Dendritic cell treated with granulocyte-macrophage colony-stimulating factor and Interleukin-4, amounts not matched to agents 40 ng/mL and 50 ng/mL, for 4 days (primary cell): ENCODE data around the gene ABCB10.
A peak's percentile ranks its signal among the peaks of the same experiment; 100 is the strongest.
"Not testable (repeated sequence)": the region's sequence is repeated elsewhere in the genome, so short reads cannot be mapped to it uniquely, and the experiment has no call there.

Experiments used
- H3K27ac Mint-ChIP-seq: one replicate; pipeline ENCODE4 v1.8.0; 2022; ENCODE audit warnings: mild to moderate bottlenecking, mixed read lengths
- H3K27me3 Mint-ChIP-seq: one replicate; pipeline ENCODE4 v1.8.0; 2022; ENCODE audit warnings: mild to moderate bottlenecking, mixed read lengths
- H3K36me3 Mint-ChIP-seq: one replicate; pipeline ENCODE4 v1.8.0; 2022; ENCODE audit warnings: low read depth, mixed read lengths
- H3K4me1 Mint-ChIP-seq: one replicate; pipeline ENCODE4 v1.8.0; 2022; ENCODE audit warnings: low read depth, mixed read lengths
- H3K4me3 Mint-ChIP-seq: one replicate; pipeline ENCODE4 v1.8.0; 2022; ENCODE audit warnings: mild to moderate bottlenecking, moderate library complexity, mixed read lengths
- H3K9me3 Mint-ChIP-seq: one replicate; pipeline ENCODE4 v1.8.0; 2022; ENCODE audit warnings: mixed read lengths
- intact Hi-C: fragments of 100-400 bp; cut with micrococcal nuclease; formaldehyde crosslinking; loops from one replicate; pipeline ENCODE4 v1.15.0; 2022

ABCB10 gene

DNA sequence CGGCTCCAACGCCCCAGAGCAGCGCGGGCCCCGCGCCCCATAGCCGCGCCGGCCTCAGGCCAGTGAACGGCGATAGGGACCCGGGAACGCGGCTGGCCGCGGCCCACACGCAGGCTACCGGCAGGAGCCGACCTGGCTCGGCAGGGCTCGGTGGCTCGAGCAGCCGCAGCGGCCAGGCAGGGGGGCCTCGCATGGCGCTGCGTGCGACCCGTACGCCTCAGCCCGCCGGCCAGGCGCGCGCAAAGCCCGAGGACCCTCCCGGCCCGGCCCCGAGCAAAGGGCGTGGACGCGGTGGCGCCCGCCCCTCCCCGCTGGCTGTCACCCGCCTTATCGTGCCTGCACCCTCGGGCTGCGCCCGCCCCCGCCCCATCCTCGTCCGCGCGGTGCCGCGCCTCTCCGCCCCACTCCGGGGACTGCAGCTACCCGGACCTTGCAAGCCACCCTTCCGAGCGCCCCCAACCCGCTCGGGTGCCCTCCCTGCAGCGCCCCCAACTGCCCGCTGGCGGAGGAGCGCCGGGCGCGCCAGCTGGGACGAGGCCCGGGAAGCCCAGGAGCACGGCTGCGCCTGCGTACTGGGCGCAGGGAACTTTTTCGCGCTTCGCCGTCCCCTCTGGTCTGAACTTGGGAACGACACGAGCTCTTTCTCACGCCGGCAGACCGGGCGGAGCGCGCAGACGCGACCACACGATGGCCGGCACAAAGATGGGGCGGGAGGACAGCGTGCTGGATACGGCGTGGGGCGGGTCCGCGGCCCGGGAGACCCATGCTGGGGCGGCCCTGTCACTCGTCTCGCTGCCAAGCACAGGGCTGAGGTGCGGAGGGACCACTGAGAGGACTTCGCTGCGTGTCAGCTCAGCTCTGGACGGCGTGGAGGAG is at the start of gene ABCB10:
ABCB10 (minus strand) TSS at position 248 of the 876 bp plus-strand sequence; CDS start at position 193, 55 bp downstream.
- H3K27ac Mint-ChIP-seq = peak within 1 kb of the TSS; percentile 86
- no peaks in the 10 kb centered on the region for H3K27me3 Mint-ChIP-seq
- H3K4me3 Mint-ChIP-seq = peak within 1 kb of the TSS; percentile 95
- peaks cover 46% of the 10 kb centered on the region for H3K4me1 Mint-ChIP-seq
- H3K9me3 Mint-ChIP-seq = no peaks in the 10 kb centered on the region
- intact Hi-C loops = loop anchor here (1.0 to 5.0 kb wide), 2 partner anchors 68 to 509 kb away; partner anchors contain the start of genes GALNT2, TAF5L and URB2
- peaks cover 18% of the 10 kb centered on the region for H3K36me3 Mint-ChIP-seq

- Mint-ChIP-seq H3K27me3 (no peaks in the 10 kb centered on the region), H3K27ac (no peak overlapping the region), H3K9me3 (no peaks in the 10 kb centered on the region), H3K4me3 (no peak overlapping the region), H3K4me1 (peaks cover 6% of the 10 kb centered on the region), H3K36me3 (peaks cover 86% of the 10 kb centered on the region)
- intact Hi-C loops = no loop called here
Measured at GRCh38 chr1:229607370-229607769, 48.9 kb upstream of the ABCB10 start.

DNA sequence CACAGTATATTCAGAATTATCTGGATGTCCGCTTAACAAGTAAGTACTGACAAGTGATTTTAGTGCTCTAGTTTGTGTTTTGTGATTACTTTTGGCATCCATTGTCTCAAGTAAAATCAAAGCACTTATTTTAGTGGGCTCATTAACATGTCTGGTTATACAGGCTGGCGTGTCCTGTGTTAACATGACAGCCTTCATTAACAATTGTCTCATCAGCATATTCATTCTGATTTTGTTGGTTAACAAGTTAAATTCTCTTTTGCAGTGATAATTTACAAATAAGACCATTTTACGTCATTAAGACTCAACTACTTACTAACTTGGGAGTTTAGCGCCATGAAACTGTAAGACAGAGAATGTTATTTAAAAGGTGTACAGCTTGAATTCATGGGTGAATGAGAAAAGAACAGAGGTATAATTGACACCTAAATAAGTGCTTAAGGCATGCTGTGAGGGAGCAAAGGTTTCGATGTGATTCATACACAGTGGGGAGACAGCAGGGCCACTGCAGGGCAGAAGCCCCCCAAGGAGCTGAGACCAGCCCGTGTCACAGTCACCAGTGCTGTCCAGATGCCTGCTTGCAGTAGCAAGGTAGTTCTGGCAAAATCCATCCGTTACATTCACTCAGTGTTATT is 45.0 kb upstream of the ABCB10 start:
- H3K27ac Mint-ChIP-seq = no peak overlapping the region
- H3K4me1 Mint-ChIP-seq = peaks cover 21% of the 10 kb centered on the region
- intact Hi-C loops = no loop called here
- H3K9me3 Mint-ChIP-seq = peaks cover 8% of the 10 kb centered on the region
- H3K27me3 Mint-ChIP-seq = no peaks in the 10 kb centered on the region
- no peak overlapping the region for H3K4me3 Mint-ChIP-seq
- H3K36me3 Mint-ChIP-seq = peaks cover 79% of the 10 kb centered on the region

GRCh38 chr1:229600229-229600628 is 41.7 kb upstream of the ABCB10 start:
- H3K4me3 Mint-ChIP-seq = no peak overlapping the region
- peaks cover 62% of the 10 kb centered on the region for H3K36me3 Mint-ChIP-seq
- H3K27ac Mint-ChIP-seq = no peak overlapping the region
- peaks cover 8% of the 10 kb centered on the region for H3K9me3 Mint-ChIP-seq
- no peaks in the 10 kb centered on the region for H3K27me3 Mint-ChIP-seq
- intact Hi-C loops = no loop called here
- peaks cover 36% of the 10 kb centered on the region for H3K4me1 Mint-ChIP-seq

DNA sequence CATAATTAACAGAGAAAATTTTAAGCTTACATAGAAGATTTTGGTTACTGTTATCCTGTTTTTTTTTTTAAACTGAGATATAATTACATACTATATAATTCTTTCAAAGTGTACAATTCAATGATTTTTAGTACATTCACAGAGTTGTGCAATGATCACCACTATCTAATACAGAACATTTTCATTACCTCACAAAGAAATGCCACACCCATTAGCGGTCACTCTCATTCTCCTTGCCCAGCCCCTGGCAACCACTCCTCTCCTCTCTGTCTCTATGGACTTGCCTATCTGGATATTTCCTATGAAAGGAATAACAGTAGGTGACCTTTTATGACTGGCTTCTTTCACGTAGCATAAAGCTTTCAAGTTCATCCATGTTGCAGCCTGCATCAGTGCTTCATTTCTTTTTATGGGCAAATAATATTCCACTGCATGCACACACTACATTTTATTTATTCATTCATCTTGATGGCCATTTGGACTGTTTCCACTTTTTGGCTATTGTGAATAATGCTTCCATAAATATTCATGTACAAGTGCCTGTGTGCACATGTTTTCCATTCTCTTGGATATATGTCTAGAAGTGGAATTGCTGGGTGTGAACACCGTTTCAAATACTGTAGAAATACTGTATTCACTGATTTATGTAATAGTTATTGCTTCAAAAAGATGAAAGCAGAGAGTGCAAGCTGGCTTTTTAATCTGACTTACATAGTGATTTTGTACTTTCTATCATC is 40.9 kb upstream of the ABCB10 start:
- intact Hi-C loops = no loop called here
- H3K27ac Mint-ChIP-seq = no peak overlapping the region
- H3K27me3 Mint-ChIP-seq = no peaks in the 10 kb centered on the region
- peaks cover 36% of the 10 kb centered on the region for H3K4me1 Mint-ChIP-seq
- H3K4me3 Mint-ChIP-seq = no peak overlapping the region
- H3K9me3 Mint-ChIP-seq = peaks cover 8% of the 10 kb centered on the region
- peaks cover 62% of the 10 kb centered on the region for H3K36me3 Mint-ChIP-seq

DNA sequence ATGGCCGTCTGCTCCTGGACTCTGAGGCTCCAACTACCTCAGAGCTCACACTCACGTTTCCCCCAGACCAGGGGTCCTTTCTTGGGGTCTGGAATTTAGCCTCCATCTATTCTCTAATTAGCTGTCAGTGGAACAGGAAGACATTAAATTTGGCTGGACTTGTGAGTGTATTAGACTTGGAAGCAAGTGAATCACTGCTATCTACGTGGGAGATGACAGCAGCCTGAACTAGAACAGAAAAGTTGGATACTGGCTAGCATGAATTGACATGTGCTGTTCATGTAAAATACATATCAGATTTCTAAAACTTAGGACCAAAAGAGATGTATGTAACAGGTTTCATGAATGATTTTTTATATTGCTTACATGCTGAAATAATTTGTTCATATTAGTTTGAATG is 39.4 kb upstream of the ABCB10 start:
- no peaks in the 10 kb centered on the region for H3K27me3 Mint-ChIP-seq
- no peak overlapping the region for H3K4me3 Mint-ChIP-seq
- no peak overlapping the region for H3K27ac Mint-ChIP-seq
- intact Hi-C loops = no loop called here
- H3K4me1 Mint-ChIP-seq = peaks cover 36% of the 10 kb centered on the region
- H3K9me3 Mint-ChIP-seq = peaks cover 8% of the 10 kb centered on the region
- peaks cover 74% of the 10 kb centered on the region for H3K36me3 Mint-ChIP-seq

DNA sequence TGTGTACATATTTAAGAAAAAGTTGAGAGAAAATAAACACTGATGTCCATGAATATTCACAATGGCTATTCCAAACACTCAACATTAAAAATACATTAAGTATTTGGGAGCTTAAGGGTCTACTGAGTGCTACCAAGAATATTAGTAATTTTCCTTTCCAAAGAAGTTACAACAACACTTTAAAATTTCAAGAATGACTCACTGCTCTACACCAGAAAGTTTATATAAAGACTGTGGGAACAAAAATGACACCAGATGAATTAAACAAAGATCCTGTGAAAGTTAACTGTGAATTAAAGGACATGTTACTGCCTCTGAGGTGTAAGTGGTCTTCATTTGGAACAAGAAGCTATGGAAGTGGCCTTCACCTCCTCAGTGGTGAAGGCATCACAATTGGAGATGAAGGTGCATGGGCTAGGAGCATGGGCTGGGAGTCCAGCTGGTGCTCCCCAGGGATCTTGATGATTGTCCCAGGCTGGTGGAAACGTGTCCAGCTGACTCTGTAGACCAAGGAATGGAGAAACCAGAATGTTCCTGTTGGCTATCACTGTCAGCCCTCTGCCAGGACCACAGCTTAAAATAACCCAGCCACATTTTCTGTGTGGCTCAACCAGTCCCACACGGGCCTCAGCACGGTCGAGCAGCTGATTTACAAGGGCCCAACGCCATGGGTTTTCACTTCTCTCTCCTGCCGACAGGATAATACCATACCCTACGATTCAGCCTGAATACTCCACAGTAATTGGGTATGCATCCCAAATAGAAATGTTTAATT is 38.6 kb upstream of the ABCB10 start:
- Mint-ChIP-seq H3K27ac (no peak overlapping the region), H3K36me3 (peaks cover 72% of the 10 kb centered on the region)
- intact Hi-C loops = no loop called here

GRCh38 chr1:229595876-229596275 is 37.4 kb upstream of the ABCB10 start:
- H3K27ac Mint-ChIP-seq, intact Hi-C loops, H3K4me3 Mint-ChIP-seq, H3K27me3 Mint-ChIP-seq, H3K9me3 Mint-ChIP-seq: not testable (repeated sequence)
- H3K4me1 Mint-ChIP-seq = peaks cover 27% of the 10 kb centered on the region
- peaks cover 62% of the 10 kb centered on the region for H3K36me3 Mint-ChIP-seq

More for the DNA sequence above, 38.6 kb upstream of the ABCB10 start:
- Mint-ChIP-seq H3K4me1 (peaks cover 36% of the 10 kb centered on the region), H3K4me3 (peak overlapping the region; percentile 39), H3K27me3 (no peaks in the 10 kb centered on the region), H3K9me3 (peaks cover 8% of the 10 kb centered on the region)

GRCh38 chr1:229594227-229595008 is 35.9 kb upstream of the ABCB10 start:
- intact Hi-C loops = no loop called here
- Mint-ChIP-seq H3K4me3 (no peak overlapping the region), H3K27ac (no peak overlapping the region), H3K27me3 (no peaks in the 10 kb centered on the region), H3K9me3 (no peaks in the 10 kb centered on the region), H3K4me1 (peaks cover 20% of the 10 kb centered on the region), H3K36me3 (peaks cover 52% of the 10 kb centered on the region)

GRCh38 chr1:229593800-229594199 is 35.3 kb upstream of the ABCB10 start:
- Mint-ChIP-seq H3K9me3 (no peaks in the 10 kb centered on the region), H3K27ac (no peak overlapping the region), H3K27me3 (no peaks in the 10 kb centered on the region), H3K4me3 (no peak overlapping the region), H3K4me1 (peaks cover 16% of the 10 kb centered on the region), H3K36me3 (peaks cover 46% of the 10 kb centered on the region)
- intact Hi-C loops = no loop called here

DNA sequence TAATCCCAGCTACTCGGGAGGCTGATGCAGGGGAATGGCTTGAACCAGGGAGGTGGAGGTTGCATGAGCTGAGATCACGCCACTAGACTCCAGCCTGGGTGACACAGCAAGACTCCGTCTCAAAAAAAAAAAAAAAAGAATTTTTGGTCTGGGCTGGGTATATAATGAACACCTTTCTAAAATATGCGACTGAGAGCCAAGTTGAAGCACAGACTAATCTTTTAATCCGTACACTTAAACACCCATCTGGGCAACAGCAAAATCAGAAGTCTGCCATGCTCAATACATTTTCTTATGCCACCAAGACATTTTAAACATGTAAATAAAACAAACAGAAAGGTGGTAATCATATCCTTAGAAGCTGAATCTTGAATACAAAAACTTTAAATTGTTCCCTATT is 31.6 kb upstream of the ABCB10 start:
- H3K36me3 Mint-ChIP-seq = peaks cover 28% of the 10 kb centered on the region
- no peak overlapping the region for H3K4me3 Mint-ChIP-seq
- H3K27ac Mint-ChIP-seq = no peak overlapping the region
- no peaks in the 10 kb centered on the region for H3K9me3 Mint-ChIP-seq
- no peaks in the 10 kb centered on the region for H3K27me3 Mint-ChIP-seq
- intact Hi-C loops = no loop called here
- no peaks in the 10 kb centered on the region for H3K4me1 Mint-ChIP-seq

- no peaks in the 10 kb centered on the region for H3K27me3 Mint-ChIP-seq
- H3K4me1 Mint-ChIP-seq = peaks cover 11% of the 10 kb centered on the region
- H3K9me3 Mint-ChIP-seq = no peaks in the 10 kb centered on the region
- H3K27ac Mint-ChIP-seq = no peak overlapping the region
- intact Hi-C loops = no loop called here
- no peak overlapping the region for H3K4me3 Mint-ChIP-seq
- no peaks in the 10 kb centered on the region for H3K36me3 Mint-ChIP-seq
Measured at GRCh38 chr1:229585338-229585737, 26.8 kb upstream of the ABCB10 start.

- H3K4me1 Mint-ChIP-seq = peaks cover 30% of the 10 kb centered on the region
- H3K27me3 Mint-ChIP-seq = peaks cover 3% of the 10 kb centered on the region
- H3K9me3 Mint-ChIP-seq = no peaks in the 10 kb centered on the region
- H3K36me3 Mint-ChIP-seq = no peaks in the 10 kb centered on the region
- intact Hi-C loops = no loop called here
- H3K4me3 Mint-ChIP-seq = no peak overlapping the region
- no peak overlapping the region for H3K27ac Mint-ChIP-seq
Measured at GRCh38 chr1:229582715-229583114, 24.2 kb upstream of the ABCB10 start.
